Fibroblast of pulmonary artery (primary cell): ENCODE measurements around the gene ZFAND3.

Experiments used
- DNase-seq: peaks from one replicate; pipeline ENCODE4 v3.0.0-alpha.2; 2010; ENCODE audit warnings: low read depth
- H3K4me3 ChIP-seq: replicated peaks from 2 replicates; pipeline ENCODE4 v1.5.1; 2011; ENCODE audit warnings: low read depth, mild to moderate bottlenecking, control low read depth, low read length, moderate library complexity
- TF ChIP-seq, protein P1 (sequence below): IDR thresholded peaks from 2 replicates; pipeline ENCODE4 v1.5.1; 2011; ENCODE audit warnings: mild to moderate bottlenecking, control low read depth, low read length, inconsistent platforms; ENCODE audit errors: missing control alignments

Gene ZFAND3

DNA sequence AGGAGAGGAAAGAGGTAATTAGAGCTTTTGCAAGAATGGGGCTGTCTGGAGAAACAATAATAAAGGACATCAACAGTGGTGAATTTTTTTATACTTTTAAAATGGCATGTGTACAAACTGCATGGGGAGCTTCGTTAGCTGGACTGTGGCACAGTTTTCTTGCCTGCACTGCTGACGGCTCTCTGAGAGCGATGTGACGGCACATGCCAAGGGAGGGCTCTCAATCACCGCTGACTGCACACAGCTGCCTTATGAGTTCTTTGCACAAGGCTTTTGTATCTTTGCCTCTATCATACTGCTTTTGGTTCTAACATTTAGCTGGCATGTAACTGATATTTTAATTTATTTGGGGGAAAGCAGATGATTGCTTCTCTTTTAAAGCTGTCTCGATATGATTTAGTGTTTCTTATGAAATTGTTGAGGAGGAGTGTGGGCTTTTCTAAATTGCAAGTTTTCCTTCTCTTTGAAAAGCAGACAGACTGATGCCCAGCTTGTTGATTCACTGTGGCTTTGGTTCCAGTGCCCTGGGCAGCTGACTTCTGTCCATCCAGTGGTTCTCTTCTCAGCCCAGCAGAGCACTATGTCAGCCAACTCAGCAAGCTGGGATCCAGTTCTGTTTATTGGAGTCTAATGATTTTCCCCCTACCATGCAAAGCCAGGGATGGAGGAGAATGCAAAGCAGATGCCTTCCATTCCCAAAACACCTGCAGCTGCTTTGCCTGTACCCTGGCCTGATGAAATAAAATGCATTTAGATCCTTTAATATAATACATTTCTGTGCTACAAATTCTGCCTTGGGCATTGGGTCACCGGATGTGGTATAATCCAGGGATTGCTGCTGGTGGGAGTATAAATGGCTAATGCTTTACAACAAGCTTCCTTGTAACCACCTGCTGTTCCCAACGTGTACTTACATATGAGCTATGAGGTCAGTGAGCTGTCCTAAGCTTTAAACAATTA, 323.9 kb downstream of the ZFAND3 start:
- no peak for DNase-seq
- TF ChIP-seq, protein P1, sequence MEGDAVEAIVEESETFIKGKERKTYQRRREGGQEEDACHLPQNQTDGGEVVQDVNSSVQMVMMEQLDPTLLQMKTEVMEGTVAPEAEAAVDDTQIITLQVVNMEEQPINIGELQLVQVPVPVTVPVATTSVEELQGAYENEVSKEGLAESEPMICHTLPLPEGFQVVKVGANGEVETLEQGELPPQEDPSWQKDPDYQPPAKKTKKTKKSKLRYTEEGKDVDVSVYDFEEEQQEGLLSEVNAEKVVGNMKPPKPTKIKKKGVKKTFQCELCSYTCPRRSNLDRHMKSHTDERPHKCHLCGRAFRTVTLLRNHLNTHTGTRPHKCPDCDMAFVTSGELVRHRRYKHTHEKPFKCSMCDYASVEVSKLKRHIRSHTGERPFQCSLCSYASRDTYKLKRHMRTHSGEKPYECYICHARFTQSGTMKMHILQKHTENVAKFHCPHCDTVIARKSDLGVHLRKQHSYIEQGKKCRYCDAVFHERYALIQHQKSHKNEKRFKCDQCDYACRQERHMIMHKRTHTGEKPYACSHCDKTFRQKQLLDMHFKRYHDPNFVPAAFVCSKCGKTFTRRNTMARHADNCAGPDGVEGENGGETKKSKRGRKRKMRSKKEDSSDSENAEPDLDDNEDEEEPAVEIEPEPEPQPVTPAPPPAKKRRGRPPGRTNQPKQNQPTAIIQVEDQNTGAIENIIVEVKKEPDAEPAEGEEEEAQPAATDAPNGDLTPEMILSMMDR = no peak
- no peak overlapping the region for H3K4me3 ChIP-seq

DNA sequence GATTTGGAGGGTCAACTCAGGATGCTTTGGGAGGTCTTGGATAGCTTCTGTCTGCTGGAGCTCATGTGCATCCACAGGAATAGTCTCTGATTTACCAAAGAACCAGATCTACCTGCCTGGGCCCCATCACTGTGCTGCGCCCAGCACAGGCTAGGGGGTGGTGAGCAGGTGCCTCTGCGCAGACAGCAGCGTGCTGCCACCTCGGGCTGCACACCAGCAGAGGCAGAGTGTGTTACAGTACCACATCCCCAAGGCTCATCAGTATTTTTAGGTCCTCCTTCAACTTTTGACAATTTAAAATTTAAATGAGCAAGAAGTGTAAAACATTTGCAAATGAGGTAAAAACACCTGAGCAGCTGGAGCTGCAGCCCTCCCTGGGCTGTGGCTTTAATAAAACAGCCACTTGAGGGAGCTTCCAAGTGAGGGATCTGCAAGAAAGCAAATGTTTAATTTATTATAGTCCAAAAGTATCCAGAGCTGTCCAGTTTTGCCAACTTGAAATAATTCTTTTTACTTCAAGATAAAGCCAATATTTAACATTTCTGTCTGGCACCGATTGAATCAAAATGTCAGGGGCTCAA, 324.9 kb downstream of the ZFAND3 start:
- no peak overlapping the region for H3K4me3 ChIP-seq
- DNase-seq = no peak
- TF ChIP-seq, protein P1 = no peak

DNA sequence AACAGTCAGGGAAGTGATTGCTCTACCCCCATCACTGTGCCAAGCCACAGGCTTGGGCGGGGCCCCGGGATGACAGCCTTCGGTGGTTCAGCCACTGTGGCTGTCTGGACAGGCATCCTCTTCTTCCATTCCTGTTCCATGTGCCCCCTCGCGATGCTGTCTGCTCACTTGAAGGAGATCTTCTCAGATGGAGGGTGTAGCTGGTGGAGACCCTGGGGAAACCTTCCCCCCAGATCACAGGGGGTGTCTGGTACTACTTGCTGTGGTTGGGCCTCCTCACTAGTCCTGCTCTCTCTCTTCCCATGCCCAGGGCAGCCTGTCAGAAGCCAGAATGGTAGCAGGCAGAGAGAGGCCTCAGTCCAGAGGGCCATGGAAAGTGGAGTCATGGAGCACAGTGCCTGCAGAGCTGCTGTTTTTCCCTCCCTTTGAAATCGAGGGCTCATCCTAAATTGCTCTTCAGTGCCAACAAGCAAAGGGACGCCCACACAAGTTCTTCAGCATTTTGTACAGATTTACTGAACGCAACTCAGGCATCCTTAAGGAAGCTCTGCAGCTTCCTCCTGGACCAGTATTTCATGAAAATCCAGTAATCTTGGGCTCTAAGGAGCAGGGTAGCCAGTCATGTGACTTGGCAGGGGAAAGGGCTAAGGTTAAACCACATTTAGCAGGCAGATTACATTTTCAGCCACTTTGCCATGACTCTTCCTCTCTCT, 326.6 kb downstream of the ZFAND3 start:
- TF ChIP-seq, protein P1 = no peak
- H3K4me3 ChIP-seq = no peak overlapping the region
- DNase-seq = no peak

DNA sequence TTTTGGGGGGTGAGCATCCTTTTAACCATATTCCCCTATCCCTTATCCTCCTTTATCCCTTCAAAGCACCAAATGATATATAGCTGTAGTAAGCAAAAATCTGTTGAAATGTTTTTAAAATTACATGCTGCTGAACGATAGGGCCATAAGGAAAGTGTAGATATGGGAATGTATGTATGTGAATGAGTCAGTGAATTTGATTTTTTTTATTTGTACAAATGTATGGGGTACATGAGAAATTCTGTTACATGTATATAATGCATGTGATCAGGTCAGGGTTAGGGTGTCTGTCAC, 327.2 kb downstream of the ZFAND3 start:
- DNase-seq = no peak
- H3K4me3 ChIP-seq = no peak overlapping the region
- TF ChIP-seq, protein P1 = no peak

DNA sequence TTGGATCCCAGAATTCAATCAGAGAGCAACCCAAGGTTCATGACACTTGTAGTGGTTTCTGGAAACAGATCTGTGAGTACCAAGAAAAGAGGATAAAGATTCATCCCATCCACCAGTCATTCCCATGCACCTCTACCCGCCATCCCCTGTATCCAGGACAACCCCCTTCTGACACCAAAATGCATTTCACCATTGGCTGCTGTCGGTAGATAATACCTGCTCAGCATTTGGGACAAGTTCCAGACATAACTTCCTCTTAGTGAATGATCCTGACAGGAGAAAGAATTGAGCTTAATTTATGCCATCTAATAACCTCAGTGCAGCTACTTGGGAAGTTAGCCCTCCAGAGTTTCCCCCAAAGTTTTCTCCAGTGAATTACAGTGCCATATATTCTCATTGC, 329.1 kb downstream of the ZFAND3 start:
- no peak overlapping the region for H3K4me3 ChIP-seq
- TF ChIP-seq, protein P1 = no peak
- DNase-seq = no peak

DNA sequence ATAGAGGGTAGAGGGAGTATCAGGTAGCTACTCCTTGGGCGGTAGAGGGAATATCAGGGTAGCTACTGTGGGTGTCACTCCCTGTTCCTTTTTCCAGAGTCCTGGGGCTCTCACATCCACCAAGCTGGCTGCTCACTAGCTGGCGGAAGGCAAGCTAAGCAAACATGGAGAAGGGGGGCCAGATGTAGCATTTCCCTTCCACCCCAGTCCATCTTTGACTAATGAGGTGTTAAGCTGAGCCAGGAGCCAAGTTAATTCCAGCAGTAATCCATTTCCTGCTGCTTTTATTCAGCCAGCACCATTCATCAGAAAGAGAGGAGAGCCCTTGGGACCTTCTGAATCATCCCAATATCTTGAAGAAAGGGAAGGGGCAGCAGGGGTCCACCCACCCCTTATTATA, 330.0 kb downstream of the ZFAND3 start:
- TF ChIP-seq, protein P1 = no peak
- no peak for DNase-seq
- H3K4me3 ChIP-seq = no peak overlapping the region
